ENCODE results near the gene ACSM3. TPM values are rescaled to one million over a fixed set of nuclear protein-coding genes. Genes with fewer than 3 reads are reported as not detected.

Gene ACSM3
- total and polyA plus RNA-seq, 7 donors, result 0.13 to 6.5 (median 0.56) TPM

DNA sequence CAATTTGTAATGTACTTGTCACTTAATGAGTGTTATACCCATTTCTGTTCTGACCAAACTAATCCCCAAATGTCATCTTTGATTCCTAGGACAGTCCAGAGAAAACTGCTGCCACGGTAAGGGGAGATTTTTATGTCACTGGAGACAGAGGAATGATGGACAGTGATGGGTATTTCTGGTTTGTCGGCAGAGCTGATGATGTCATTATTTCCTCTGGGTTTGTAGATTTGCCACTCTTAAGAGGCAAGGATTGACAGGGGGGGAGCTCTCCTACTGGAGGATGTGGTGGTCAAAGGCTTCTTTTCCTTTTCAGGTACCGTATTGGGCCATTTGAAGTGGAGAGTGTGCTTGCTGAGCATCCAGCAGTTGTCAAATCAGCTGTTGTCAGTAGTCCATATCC, 34.7 kb upstream of the ACSM3 start:
- peaks cover 0 to 18% of the 10 kb centered on the region in 2 donors for H3K36me3 ChIP-seq (ENCODE audit: insufficient read depth in 1 of 2, low read depth in 1 of 2)
- TF ChIP-seq CTCF (IDR thresholded peaks at IDR 0.05), result no peak
- ATAC-seq, result no peak
- H3K4me1 ChIP-seq, result no peaks in the 10 kb centered on the region
- no peaks in the 10 kb centered on the region for H3K9me3 ChIP-seq
- intact Hi-C loops (cut with DNase I), result no loop called here
- no peak for DNase-seq
- H3K27me3 ChIP-seq (ENCODE audit: insufficient read depth in 3 of 3, low read length in 2 of 3), result no peaks in the 10 kb centered on the region
- 70 to 76% (median 75%) methylated on average over 3 of the region's 3 CpGs for WGBS, 3 donors
- H3K27ac ChIP-seq, result no peak overlapping the region
- H3K4me3 ChIP-seq, result no peak overlapping the region

DNA sequence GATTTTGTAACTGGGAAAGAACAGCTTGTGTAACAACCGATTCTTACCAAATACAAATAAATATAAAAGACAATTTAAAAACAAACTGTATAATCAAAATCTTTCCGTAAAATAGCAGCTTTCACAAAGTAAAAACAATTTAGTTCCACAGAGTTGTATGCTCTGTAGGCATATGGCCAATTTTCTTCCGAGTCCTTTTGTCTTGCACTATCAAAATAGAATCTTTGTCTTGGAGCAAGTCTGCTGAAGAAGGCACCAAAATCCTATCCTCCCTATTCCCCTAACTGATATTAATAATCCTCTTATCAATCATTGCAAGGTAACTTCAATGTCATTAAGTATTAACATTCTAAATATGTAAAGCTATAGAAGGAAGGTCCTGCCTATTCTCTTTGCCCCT, 29.8 kb upstream of the ACSM3 start:
- Histone ChIP-seq H3K4me3 (no peak overlapping the region), H3K27ac (no peak overlapping the region), H3K9me3 (no peaks in the 10 kb centered on the region), H3K27me3 (ENCODE audit: insufficient read depth in 3 of 3, low read length in 2 of 3) (no peaks in the 10 kb centered on the region), H3K36me3 (ENCODE audit: insufficient read depth in 1 of 2, low read depth in 1 of 2) (peaks cover 13 to 66% of the 10 kb centered on the region in 2 donors), H3K4me1 (peaks cover 3% of the 10 kb centered on the region)
- 79 to 92% (median 83%) methylated on average over 3 of the region's 3 CpGs for WGBS, 3 donors
- intact Hi-C loops (cut with DNase I), result no loop called here
- no peak for TF ChIP-seq CTCF (IDR thresholded peaks at IDR 0.05)
- DNase-seq (no peak), ATAC-seq (no peak)

DNA sequence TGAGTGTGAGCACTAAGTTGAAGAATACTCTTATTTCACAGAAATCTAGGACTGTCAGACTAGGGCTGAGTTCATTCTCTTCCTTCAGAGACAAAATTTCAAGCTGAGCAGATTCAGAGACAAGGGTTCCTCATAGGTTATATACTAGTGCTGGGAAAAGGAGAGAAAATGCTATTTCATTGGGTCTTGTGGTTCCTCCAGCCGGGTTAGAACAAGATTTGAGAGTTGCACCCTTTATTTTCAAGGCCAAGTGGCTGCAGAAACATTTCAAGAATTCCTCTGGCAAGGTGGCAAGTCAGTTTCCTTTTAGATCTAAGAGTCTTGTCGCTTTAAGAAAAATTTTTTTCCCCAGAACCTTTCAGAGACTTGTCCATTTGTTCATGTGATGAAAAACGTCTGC, 29.0 kb upstream of the ACSM3 start:
- Histone ChIP-seq H3K4me3 (no peak overlapping the region), H3K36me3 (ENCODE audit: insufficient read depth in 1 of 2, low read depth in 1 of 2) (peaks cover 13 to 72% of the 10 kb centered on the region in 2 donors), H3K4me1 (peaks cover 7% of the 10 kb centered on the region), H3K27me3 (ENCODE audit: insufficient read depth in 3 of 3, low read length in 2 of 3) (no peaks in the 10 kb centered on the region), H3K27ac (no peak overlapping the region), H3K9me3 (no peaks in the 10 kb centered on the region)
- ATAC-seq, result no peak
- DNase-seq, result no peak
- TF ChIP-seq CTCF (IDR thresholded peaks at IDR 0.05), result no peak
- 61 to 67% (median 62%) methylated on average over 3 of the region's 3 CpGs for WGBS, 3 donors
- intact Hi-C loops (cut with DNase I), result no loop called here

DNA sequence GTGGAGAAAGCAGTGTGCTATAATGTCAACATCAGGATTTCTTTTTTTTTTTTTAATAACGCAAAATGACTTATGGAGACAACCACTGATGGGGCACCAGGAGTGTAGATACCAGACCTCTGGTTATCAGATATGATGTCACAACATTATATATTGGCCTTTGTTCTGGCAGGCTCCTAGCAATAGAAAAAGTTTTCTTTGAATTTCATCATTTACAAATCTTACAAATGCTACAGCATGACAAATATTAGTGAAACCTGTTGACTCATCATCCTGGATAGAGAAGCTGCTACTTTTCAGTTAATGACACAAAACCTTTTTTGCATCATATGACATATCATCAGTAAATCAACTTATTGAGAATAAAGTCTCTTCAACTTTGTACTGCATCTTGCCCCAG, 28.3 kb upstream of the ACSM3 start:
- H3K27me3 ChIP-seq (ENCODE audit: insufficient read depth in 3 of 3, low read length in 2 of 3), result no peaks in the 10 kb centered on the region
- H3K4me1 ChIP-seq, result peaks cover 14% of the 10 kb centered on the region
- ATAC-seq (no peak), DNase-seq (no peak)
- intact Hi-C loops (cut with DNase I), result no loop called here
- no peak for TF ChIP-seq CTCF (IDR thresholded peaks at IDR 0.05)
- H3K27ac ChIP-seq, result no peak overlapping the region
- H3K4me3 ChIP-seq, result no peak overlapping the region
- WGBS, 3 donors, result 80 to 85% (median 84%) methylated on average over 1 of the region's 1 CpG
- peaks cover 13 to 66% of the 10 kb centered on the region in 2 donors for H3K36me3 ChIP-seq (ENCODE audit: insufficient read depth in 1 of 2, low read depth in 1 of 2)
- H3K9me3 ChIP-seq, result no peaks in the 10 kb centered on the region
